Rectal smooth muscle tissue (tissue), 1 donor: ENCODE results near the gene IGSF9.

Experiments used
- H3K27ac ChIP-seq: one replicate; pipeline ENCODE4 v1.7.0; 2013; ENCODE audit warnings: low read depth, low read length, inconsistent platforms
- H3K27me3 ChIP-seq: one replicate; pipeline ENCODE4 v1.7.0; 2013; ENCODE audit warnings: low read length; ENCODE audit not compliant: control insufficient read depth, insufficient read depth
- H3K36me3 ChIP-seq: one replicate; pipeline ENCODE4 v1.7.0; 2013; ENCODE audit warnings: low read length; ENCODE audit not compliant: control insufficient read depth, insufficient read depth
- H3K4me1 ChIP-seq: one replicate; pipeline ENCODE4 v1.7.0; 2013; ENCODE audit warnings: low read length; ENCODE audit not compliant: control insufficient read depth, insufficient read depth
- H3K4me3 ChIP-seq: one replicate; pipeline ENCODE4 v1.7.0; 2013; ENCODE audit warnings: low read length
- H3K9ac ChIP-seq: one replicate; pipeline ENCODE4 v1.7.0; 2013; ENCODE audit warnings: low read length

Gene IGSF9

DNA sequence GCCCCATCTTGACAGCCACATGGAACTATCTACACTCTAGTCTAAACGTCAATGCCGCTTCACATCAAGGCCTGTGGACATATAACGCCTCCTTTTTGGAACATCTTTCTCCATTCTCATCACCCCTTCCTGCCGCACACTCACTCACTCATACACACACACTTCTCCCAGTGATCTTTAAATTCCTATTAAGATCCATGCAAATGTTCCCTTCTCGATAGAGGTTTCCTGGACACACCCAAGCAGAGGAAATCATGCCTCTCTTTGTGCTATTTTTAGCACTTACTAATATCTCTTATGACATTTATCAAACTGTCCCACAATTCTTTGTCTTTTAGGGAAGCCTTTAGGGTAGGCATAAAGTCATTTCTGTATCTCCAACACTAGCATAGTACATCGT lies 36.9 kb upstream of the IGSF9 start:
- peaks cover 10% of the 10 kb centered on the region for H3K4me1 ChIP-seq
- no peaks in the 10 kb centered on the region for H3K36me3 ChIP-seq
- no peak overlapping the region for H3K9ac ChIP-seq
- no peak overlapping the region for H3K4me3 ChIP-seq
- no peak overlapping the region for H3K27ac ChIP-seq
- no peaks in the 10 kb centered on the region for H3K27me3 ChIP-seq

DNA sequence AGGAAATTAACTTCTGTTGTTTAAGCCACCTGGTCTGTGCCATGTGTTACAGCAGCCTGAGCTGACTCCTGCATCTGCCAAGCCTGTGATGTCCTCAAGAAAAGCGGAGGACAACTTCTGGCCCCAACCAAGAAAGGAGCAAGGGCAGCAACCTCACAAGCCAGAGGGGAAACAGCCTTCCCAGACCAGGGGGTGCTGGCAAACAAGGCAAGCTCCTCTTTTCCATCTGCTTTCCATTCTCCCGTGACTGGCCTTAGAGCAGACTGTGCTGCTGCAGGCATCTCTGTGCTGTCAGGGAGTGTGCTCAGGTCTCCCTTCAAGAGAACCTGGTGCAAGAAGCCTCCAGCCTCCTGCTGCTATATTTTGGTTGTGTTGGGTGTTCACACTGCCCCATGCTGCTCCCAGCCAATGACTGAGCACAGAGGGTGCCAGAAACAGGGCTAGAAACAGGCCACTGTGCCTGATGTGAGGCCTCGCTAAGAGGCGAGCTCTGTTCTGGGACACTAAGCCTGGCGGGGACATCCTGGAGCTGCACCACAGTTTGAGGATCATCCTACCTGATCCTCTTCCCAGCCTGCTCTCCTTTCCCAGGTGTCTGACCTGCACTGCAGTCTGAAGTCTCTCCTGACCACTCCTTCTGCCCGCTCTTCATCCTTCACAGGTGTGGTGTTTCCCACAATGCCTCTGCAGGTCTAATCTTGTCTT lies 36.1 kb upstream of the IGSF9 start:
- Histone ChIP-seq H3K4me1 (peaks cover 10% of the 10 kb centered on the region), H3K27me3 (no peaks in the 10 kb centered on the region), H3K27ac (no peak overlapping the region), H3K4me3 (no peak overlapping the region), H3K9ac (no peak overlapping the region), H3K36me3 (no peaks in the 10 kb centered on the region)

DNA sequence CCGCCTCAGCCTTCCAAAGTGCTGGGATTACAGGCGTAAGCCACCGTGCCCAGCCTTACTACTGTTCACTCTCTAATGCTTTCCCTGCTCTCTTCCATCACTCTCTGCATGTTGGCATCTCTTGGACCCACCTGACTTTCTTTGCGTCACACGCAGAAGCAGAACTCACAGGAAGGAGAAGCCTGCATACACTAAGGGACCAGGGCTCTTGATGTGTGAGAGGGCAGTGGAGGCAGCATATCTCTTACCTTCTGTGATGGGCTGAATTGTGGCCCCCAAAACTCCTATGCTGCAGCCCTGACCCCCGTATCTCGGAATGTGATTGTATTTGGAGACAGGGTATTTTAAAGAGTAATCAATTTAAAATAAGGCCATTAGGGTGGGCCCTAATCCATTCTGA lies 35.4 kb upstream of the IGSF9 start:
- Histone ChIP-seq H3K36me3 (no peaks in the 10 kb centered on the region), H3K9ac (no peak overlapping the region), H3K27me3 (no peaks in the 10 kb centered on the region), H3K4me1 (peaks cover 10% of the 10 kb centered on the region), H3K4me3 (no peak overlapping the region), H3K27ac (no peak overlapping the region)

DNA sequence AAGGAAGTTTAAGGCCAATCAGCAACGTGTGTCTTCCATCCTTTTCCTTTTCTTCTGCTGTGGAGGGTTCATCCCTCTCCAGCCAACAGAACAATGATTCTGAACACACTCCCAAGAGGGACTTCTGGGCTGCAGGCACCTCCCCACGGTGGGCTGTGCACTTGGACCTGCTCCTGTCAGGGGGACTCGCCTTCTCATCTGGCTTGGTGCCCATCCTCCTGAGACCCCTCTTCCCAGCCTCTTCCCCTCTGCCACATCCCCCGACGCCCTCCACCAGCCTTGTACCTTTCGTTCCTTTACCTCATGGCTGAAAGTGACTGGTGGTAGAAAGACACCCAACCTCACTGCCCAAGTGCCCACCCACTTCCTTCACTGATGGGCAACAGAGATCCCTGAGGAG lies 34.7 kb upstream of the IGSF9 start:
- H3K4me1 ChIP-seq, result peaks cover 10% of the 10 kb centered on the region
- no peaks in the 10 kb centered on the region for H3K27me3 ChIP-seq
- no peak overlapping the region for H3K4me3 ChIP-seq
- no peak overlapping the region for H3K9ac ChIP-seq
- no peaks in the 10 kb centered on the region for H3K36me3 ChIP-seq
- no peak overlapping the region for H3K27ac ChIP-seq

DNA sequence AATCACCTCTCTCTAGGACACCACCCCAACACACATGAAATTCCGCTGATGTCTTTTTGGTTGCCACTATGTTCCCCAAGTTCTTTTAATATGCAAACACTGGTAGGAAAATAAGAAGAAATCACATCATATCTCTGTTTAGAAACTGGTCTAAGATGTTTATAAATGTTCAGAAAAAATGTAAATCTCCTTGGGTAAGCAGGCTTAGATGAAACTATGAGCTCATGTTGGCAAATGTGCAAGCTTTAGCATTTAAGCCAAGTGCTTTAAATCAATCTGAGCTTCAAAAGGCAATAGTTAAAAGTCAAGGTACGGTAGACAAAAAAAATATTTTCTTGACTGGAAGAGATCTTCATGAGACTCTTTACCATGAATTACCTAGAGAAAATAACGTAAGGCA lies 33.8 kb upstream of the IGSF9 start:
- Histone ChIP-seq H3K36me3 (no peaks in the 10 kb centered on the region), H3K27me3 (no peaks in the 10 kb centered on the region), H3K27ac (peak overlapping the region; percentile 6), H3K4me1 (peaks cover 10% of the 10 kb centered on the region), H3K9ac (no peak overlapping the region), H3K4me3 (no peak overlapping the region)

DNA sequence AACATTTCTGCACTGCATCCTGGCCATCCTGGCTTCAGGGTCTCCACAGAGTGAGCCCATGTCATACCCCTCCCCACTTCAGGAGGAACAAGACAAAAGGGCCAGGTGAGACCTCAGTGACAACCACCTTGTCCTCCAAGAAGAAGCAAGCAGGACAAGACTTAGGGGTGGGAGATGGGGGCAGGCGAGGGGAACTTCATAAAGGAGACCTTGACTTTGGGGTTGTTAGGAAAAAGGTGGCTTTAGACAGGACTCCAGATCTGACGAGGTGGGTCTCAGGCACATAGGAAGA lies 32.6 kb upstream of the IGSF9 start:
- H3K4me3 ChIP-seq, result no peak overlapping the region
- H3K4me1 ChIP-seq, result peaks cover 10% of the 10 kb centered on the region
- H3K27ac ChIP-seq, result no peak overlapping the region
- H3K9ac ChIP-seq, result no peak overlapping the region
- no peaks in the 10 kb centered on the region for H3K36me3 ChIP-seq
- no peaks in the 10 kb centered on the region for H3K27me3 ChIP-seq

DNA sequence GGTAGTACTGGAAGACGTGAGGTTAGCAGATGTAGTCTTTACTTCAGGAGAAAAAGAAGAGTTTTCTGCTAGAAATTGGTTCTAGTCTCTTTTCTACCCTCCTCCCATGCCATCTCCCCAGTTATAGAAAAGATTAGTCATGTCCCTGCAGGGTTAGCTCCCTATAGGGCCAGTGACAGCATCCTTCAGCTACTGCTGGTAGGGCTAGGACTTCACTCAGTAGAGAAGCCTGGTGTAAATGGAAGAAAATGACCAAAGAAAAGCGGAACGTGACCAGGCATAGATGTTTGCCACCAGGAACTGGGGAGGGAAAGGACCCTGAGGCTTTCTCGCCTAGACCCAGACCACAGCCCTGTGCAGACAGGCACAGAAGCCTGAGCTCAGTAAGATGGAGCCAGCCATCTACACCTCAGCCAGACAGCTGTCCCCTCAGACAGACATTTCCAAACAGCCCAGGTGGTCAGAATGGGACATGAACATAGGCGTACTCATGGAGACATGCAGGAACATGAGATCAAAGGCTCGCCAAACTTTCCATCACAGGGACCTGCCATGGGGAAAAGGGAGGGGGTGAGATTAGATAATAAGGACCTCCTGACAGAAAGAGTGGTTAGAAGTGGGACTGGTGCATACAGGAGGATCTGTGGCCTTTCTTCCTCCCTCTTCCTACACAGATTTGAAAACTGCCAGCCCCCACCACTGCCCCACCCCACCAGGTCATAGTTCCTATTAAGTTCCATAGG lies 32.1 kb upstream of the IGSF9 start:
- Histone ChIP-seq H3K9ac (no peak overlapping the region), H3K4me1 (peaks cover 10% of the 10 kb centered on the region), H3K36me3 (no peaks in the 10 kb centered on the region), H3K27ac (no peak overlapping the region), H3K4me3 (no peak overlapping the region), H3K27me3 (no peaks in the 10 kb centered on the region)

GRCh38 chr1:159974350-159974965 lies 29.0 kb upstream of the IGSF9 start:
- Histone ChIP-seq H3K27me3 (no peaks in the 10 kb centered on the region), H3K4me1 (peaks cover 7% of the 10 kb centered on the region), H3K4me3 (no peak overlapping the region), H3K36me3 (no peaks in the 10 kb centered on the region), H3K9ac (no peak overlapping the region), H3K27ac (no peak overlapping the region)

DNA sequence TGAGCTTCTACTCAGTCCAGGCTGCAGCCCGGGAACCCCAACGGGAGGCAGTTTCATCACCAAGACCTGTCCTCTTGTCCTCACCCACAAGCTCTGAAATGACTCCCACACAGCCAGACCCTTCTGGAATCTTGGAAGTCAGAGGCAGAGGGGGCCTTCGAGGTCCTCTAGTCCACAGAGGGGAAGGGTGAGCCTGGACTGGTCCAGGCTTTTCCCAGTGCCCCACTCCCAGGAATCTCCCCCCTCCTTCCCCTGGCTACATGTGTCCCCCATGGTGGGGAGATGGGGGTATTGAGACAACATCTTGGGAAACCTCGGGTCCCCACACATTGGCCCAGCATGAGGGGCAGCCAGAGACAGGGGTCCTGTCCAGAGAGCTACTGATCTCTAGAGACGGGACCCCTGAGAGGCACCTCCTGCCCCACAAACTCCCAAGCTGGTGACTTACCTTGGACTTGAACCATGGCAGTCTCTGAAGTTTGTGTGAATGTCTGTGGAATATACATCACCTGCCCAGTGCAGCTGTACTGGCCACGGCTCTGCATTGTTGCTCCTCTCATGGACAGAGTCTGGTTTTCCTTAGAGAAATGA lies 28.0 kb upstream of the IGSF9 start:
- no peak overlapping the region for H3K4me3 ChIP-seq
- H3K9ac ChIP-seq, result no peak overlapping the region
- no peaks in the 10 kb centered on the region for H3K36me3 ChIP-seq
- H3K27me3 ChIP-seq, result no peaks in the 10 kb centered on the region
- H3K4me1 ChIP-seq, result peaks cover under 1% of the 10 kb centered on the region
- no peak overlapping the region for H3K27ac ChIP-seq

- Histone ChIP-seq H3K36me3 (no peaks in the 10 kb centered on the region), H3K4me1 (no peaks in the 10 kb centered on the region), H3K9ac (no peak overlapping the region), H3K27ac (no peak overlapping the region), H3K4me3 (no peak overlapping the region), H3K27me3 (no peaks in the 10 kb centered on the region)
These were observed 27.2 kb upstream of the IGSF9 start for GRCh38 chr1:159972443-159973205.

- Histone ChIP-seq H3K27ac (no peak overlapping the region), H3K4me3 (no peak overlapping the region), H3K36me3 (no peaks in the 10 kb centered on the region), H3K4me1 (no peaks in the 10 kb centered on the region), H3K9ac (no peak overlapping the region), H3K27me3 (no peaks in the 10 kb centered on the region)
These were observed 25.5 kb upstream of the IGSF9 start for GRCh38 chr1:159970932-159971342.

- Histone ChIP-seq H3K27me3 (no peaks in the 10 kb centered on the region), H3K27ac (no peak overlapping the region), H3K36me3 (no peaks in the 10 kb centered on the region), H3K4me3 (no peak overlapping the region), H3K4me1 (no peaks in the 10 kb centered on the region), H3K9ac (no peak overlapping the region)
These were observed 23.5 kb upstream of the IGSF9 start for GRCh38 chr1:159968901-159969300.
